ENCODE data around the gene CACNA1C.

DNA sequence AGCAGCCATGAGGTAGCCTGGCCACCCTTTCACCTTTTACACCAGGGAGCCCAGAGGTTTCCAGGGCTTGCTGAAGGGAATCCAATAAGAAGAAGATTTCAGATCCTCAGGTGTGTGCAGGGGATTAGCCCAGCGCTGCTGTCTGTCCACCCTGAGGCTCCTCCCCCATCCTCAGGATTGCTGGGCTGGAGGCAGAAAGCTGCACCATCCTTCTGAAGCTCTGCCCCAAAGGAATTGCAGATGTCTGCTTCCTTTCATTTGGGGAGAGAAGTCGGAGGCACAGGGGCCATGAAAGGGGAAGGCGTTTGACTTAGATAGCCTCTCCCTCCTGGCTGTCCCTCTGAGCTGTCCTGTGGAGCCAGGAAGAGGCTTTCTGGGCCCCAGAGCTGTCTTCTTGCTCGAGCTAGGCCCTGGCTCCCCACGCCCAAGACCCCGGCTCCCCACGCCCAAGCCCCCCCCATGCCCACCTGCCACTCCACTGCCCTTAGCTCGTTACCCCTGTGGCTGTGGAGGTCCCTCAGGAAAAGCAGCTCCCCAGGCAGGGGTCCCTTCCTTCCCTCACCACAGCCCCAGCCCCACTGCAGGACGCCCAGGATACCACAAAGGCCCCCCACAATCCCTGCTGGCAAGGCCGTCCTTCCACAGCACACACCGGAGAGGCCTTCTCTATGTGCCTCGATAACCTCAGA is 359.0 kb downstream of the CACNA1C start:
- TF ChIP-seq EZH2 (IDR thresholded peaks at IDR 0.05; ENCODE audit: borderline replicate concordance, low read depth, low read length, severe bottlenecking) (no peak), CTCF (IDR thresholded peaks at IDR 0.05; ENCODE audit: borderline replicate concordance, extremely low read depth, low read length, poor library complexity, severe bottlenecking) (no peak)

All from DND-41 (cell line).